Keratinocyte (primary cell): ENCODE data around the gene CKAP4. TPM values are rescaled to one million over a fixed set of nuclear protein-coding genes. Genes with fewer than 3 reads are reported as not detected.

Experiments
- DNase-seq: peaks from one replicate; pipeline ENCODE4 v3.0.0-alpha.2; 2011; ENCODE audit warnings: low read depth, missing footprints, low spot score
- FAIRE-seq: peaks from 2 replicates; lab custom pipeline; 2011; peaks lifted over from hg19 to GRCh38; lab: Jason Lieb, UNC
- H2AFZ ChIP-seq: 2 replicates; pipeline ENCODE4 v1.6.0; 2012; ENCODE audit warnings: low read length, control low read depth, inconsistent platforms; ENCODE audit not compliant: control insufficient read depth
- H3K27ac ChIP-seq: 2 replicates; pipeline ENCODE4 v1.5.1; 2011; ENCODE audit warnings: low read length; ENCODE audit not compliant: control insufficient read depth, insufficient read depth
- H3K27me3 ChIP-seq: 3 replicates; pipeline ENCODE4 v1.6.0; 2011; ENCODE audit warnings: low read length; ENCODE audit not compliant: control insufficient read depth, insufficient read depth; ENCODE audit errors: extremely low read depth
- H3K36me3 ChIP-seq, 2 experiments: 2 replicates in 1 of 2; 3 replicates in 1 of 2; pipeline ENCODE4 v1.5.1; 2011; ENCODE audit warnings: low read length in 2 of 2, mild to moderate bottlenecking in 1 of 2; ENCODE audit not compliant: control insufficient read depth in 2 of 2, insufficient read depth in 2 of 2; ENCODE audit errors: extremely low read depth in 1 of 2
- H3K4me1 ChIP-seq: 3 replicates; pipeline ENCODE4 v1.5.1; 2011; ENCODE audit warnings: low read length; ENCODE audit not compliant: control insufficient read depth, insufficient read depth; ENCODE audit errors: extremely low read depth
- H3K4me2 ChIP-seq: 3 replicates; pipeline ENCODE4 v1.6.0; 2011; ENCODE audit warnings: low read depth, low read length; ENCODE audit not compliant: control insufficient read depth, insufficient read depth; ENCODE audit errors: extremely low read depth
- H3K4me3 ChIP-seq, 3 experiments: fragments of 200-600 bp in 1 of 3; sonication (generic) in 1 of 3; 2 replicates in 2 of 3; 3 replicates in 1 of 3; pipeline ENCODE4 v1.5.1; 2011 to 2016; ENCODE audit warnings: low read length in 3 of 3, mild to moderate bottlenecking in 3 of 3, control low read depth in 2 of 3, inconsistent platforms in 1 of 3, low read depth in 1 of 3, mixed read lengths in 1 of 3, mixed run types in 1 of 3, moderate library complexity in 1 of 3; ENCODE audit not compliant: control insufficient read depth in 2 of 3, insufficient read depth in 2 of 3; ENCODE audit errors: extremely low read depth in 1 of 3
- H3K79me2 ChIP-seq: 2 replicates; pipeline ENCODE4 v1.6.0; 2012; ENCODE audit warnings: low read length; ENCODE audit not compliant: control insufficient read depth, insufficient read depth
- H3K9ac ChIP-seq: 3 replicates; pipeline ENCODE4 v1.6.0; 2011; ENCODE audit warnings: low read length; ENCODE audit not compliant: control insufficient read depth, insufficient read depth; ENCODE audit errors: extremely low read depth
- H3K9me1 ChIP-seq: 3 replicates; pipeline ENCODE4 v1.6.0; 2011; ENCODE audit warnings: low read length; ENCODE audit not compliant: control insufficient read depth, insufficient read depth; ENCODE audit errors: extremely low read depth
- H3K9me3 ChIP-seq: 2 replicates; pipeline ENCODE4 v1.5.1; 2012; ENCODE audit warnings: low read depth, low read length; ENCODE audit not compliant: control insufficient read depth
- H4K20me1 ChIP-seq: 3 replicates; pipeline ENCODE4 v1.6.0; 2011; ENCODE audit warnings: low read length; ENCODE audit not compliant: control insufficient read depth, insufficient read depth; ENCODE audit errors: extremely low read depth
- CTCF ChIP-seq, 3 experiments: IDR thresholded peaks in 1 of 3; conservative IDR thresholded peaks in 1 of 3; optimal IDR thresholded peaks in 1 of 3; 2 replicates in 2 of 3; 3 replicates in 1 of 3; pipeline versions ENCODE3 to v1.5.1; 2011; ENCODE audit warnings: low read length in 3 of 3, mild to moderate bottlenecking in 3 of 3, moderate library complexity in 2 of 3, control low read depth in 1 of 3, inconsistent platforms in 1 of 3; ENCODE audit not compliant: insufficient read depth in 2 of 3; ENCODE audit errors: extremely low read depth in 1 of 3
- EZH2 ChIP-seq: IDR thresholded peaks from one replicate; pipeline ENCODE4 v1.6.1; 2012; ENCODE audit warnings: inconsistent platforms, mild to moderate bottlenecking, low read length, moderate library complexity
- dilution Hi-C: fragments of 300-500 bp; cut with MboI; formaldehyde crosslinking; loops from one replicate; pipeline ENCODE4 v1.7.0; 2020; ENCODE audit warnings: low sequenced_read_pairs; ENCODE audit not compliant: extremely low pct_ligation_motif_present
- polyA plus RNA-seq, 5 experiments: library from polyadenylated mRNA; depleted of rRNA in 3 of 5; stranded (reverse) in 3 of 5; stranded (forward) in 1 of 5; unstranded in 1 of 5; fragments of >200 nt; gene quantifications; 1 replicate in 1 of 5; 2 replicates in 3 of 5; 3 replicates in 1 of 5; pipeline versions ENCODE4 v1.2.1 to v1.2.3, GENCODE V29; 2011 to 2012; ENCODE audit warnings: missing spikeins in 2 of 5, low read depth in 1 of 5, low replicate concordance in 1 of 5

Gene CKAP4
- polyA plus RNA-seq, 1 donor (not counting 4 experiments of a cell fraction or from before 2014, with no cell fraction given): 84.5 TPM

GRCh38 chr12:106255952-106256351, 8.1 kb upstream of the CKAP4 start:
- Histone ChIP-seq H4K20me1 (no peaks in the 10 kb centered on the region), H2AFZ (no peak overlapping the region), H3K27ac (no peak overlapping the region), H3K4me3 (no peak overlapping the region), H3K9me3 (no peaks in the 10 kb centered on the region), H3K36me3 (no peaks in the 10 kb centered on the region), H3K79me2 (no peaks in the 10 kb centered on the region), H3K27me3 (no peaks in the 10 kb centered on the region), H3K4me1 (no peaks in the 10 kb centered on the region), H3K9me1 (no peaks in the 10 kb centered on the region), H3K4me2 (no peak overlapping the region), H3K9ac (no peak overlapping the region)
- DNase-seq (no peak), FAIRE-seq (no peak)
- dilution Hi-C loops: no loop called here
- no peak for TF ChIP-seq EZH2
- TF ChIP-seq CTCF (optimal IDR thresholded peaks at IDR 0.05 in 1 of 3, IDR thresholded peaks at IDR 0.05 in 1 of 3, conservative IDR thresholded peaks at IDR 0.05 in 1 of 3; ENCODE audit: extremely low read depth in 1 of 3, insufficient read depth in 2 of 3, low read length in 3 of 3): no peak

- Histone ChIP-seq H3K27ac (no peak overlapping the region), H3K36me3 (no peaks in the 10 kb centered on the region), H2AFZ (no peak overlapping the region), H3K27me3 (no peaks in the 10 kb centered on the region), H3K4me2 (no peak overlapping the region), H3K9me1 (no peaks in the 10 kb centered on the region), H3K9me3 (no peaks in the 10 kb centered on the region), H3K79me2 (no peaks in the 10 kb centered on the region), H4K20me1 (no peaks in the 10 kb centered on the region), H3K4me3 (no peak overlapping the region), H3K9ac (no peak overlapping the region), H3K4me1 (no peaks in the 10 kb centered on the region)
- DNase-seq (no peak), FAIRE-seq (no peak)
- dilution Hi-C loops: no loop called here
- TF ChIP-seq EZH2: no peak
- TF ChIP-seq CTCF (optimal IDR thresholded peaks at IDR 0.05 in 1 of 3, IDR thresholded peaks at IDR 0.05 in 1 of 3, conservative IDR thresholded peaks at IDR 0.05 in 1 of 3; ENCODE audit: extremely low read depth in 1 of 3, insufficient read depth in 2 of 3, low read length in 3 of 3): no peak
These were observed 7.7 kb upstream of the CKAP4 start for GRCh38 chr12:106255493-106255892.
